GM19328 (cell line): ENCODE results near the gene BLM.

Experiments used
- ATAC-seq: cut with Tn5 transposase; IDR thresholded peaks from one replicate; pipeline ENCODE4 v1.9.1; 2021; ENCODE audit warnings: mild to moderate bottlenecking, moderate library complexity; ENCODE audit not compliant: unreplicated experiment

Gene BLM

GRCh38 chr15:90691369-90691768 is 25.8 kb upstream of the BLM start:
- ATAC-seq, result no peak

GRCh38 chr15:90691982-90692773 is 25.0 kb upstream of the BLM start:
- no peak for ATAC-seq

- ATAC-seq, result no peak
Observed at GRCh38 chr15:90694987-90695386, 22.2 kb upstream of the BLM start.

GRCh38 chr15:90697175-90697574 is 20.0 kb upstream of the BLM start:
- no peak for ATAC-seq

- ATAC-seq, result no peak
Observed at GRCh38 chr15:90698629-90699028, 18.5 kb upstream of the BLM start.

- ATAC-seq, result no peak
Observed at GRCh38 chr15:90701048-90701447, 16.1 kb upstream of the BLM start.

GRCh38 chr15:90701880-90702630 is 15.1 kb upstream of the BLM start:
- no peak for ATAC-seq

- no peak for ATAC-seq
Observed at GRCh38 chr15:90703455-90703854, 13.7 kb upstream of the BLM start.

- ATAC-seq, result no peak
Observed at GRCh38 chr15:90705212-90705611, 11.9 kb upstream of the BLM start.

- no peak for ATAC-seq
Observed at GRCh38 chr15:90706394-90707327, 10.5 kb upstream of the BLM start.

- ATAC-seq, result no peak
Observed at GRCh38 chr15:90707489-90707888, 9.7 kb upstream of the BLM start.

GRCh38 chr15:90708516-90708915 is 8.6 kb upstream of the BLM start:
- ATAC-seq, result no peak

- ATAC-seq, result no peak
Observed at GRCh38 chr15:90709278-90709677, 7.9 kb upstream of the BLM start.

GRCh38 chr15:90710436-90711027 is 6.6 kb upstream of the BLM start:
- ATAC-seq, result no peak

- ATAC-seq, result no peak
Observed at GRCh38 chr15:90711418-90711824, 5.7 kb upstream of the BLM start.

- no peak for ATAC-seq
Observed at GRCh38 chr15:90711842-90712241, 5.3 kb upstream of the BLM start.

GRCh38 chr15:90713081-90713480 is 4.1 kb upstream of the BLM start:
- no peak for ATAC-seq

GRCh38 chr15:90716317-90716975 is 700 bp upstream of the BLM start:
- ATAC-seq, result no peak

- ATAC-seq, result no peak
Observed at GRCh38 chr15:90718232-90718631, 1.1 kb downstream of the BLM start.

- no peak for ATAC-seq
Observed at GRCh38 chr15:90720131-90720530, 3.0 kb downstream of the BLM start.
